Dedifferentiated amniotic fluid mesenchymal stem cell (primary cell): Measurements from ENCODE around the gene GGT5.
"Not testable (repeated sequence)": the region's sequence is repeated elsewhere in the genome, so short reads cannot be mapped to it uniquely, and the experiment has no call there.

Source experiments
- DNase-seq: peaks from one replicate; pipeline ENCODE4 v3.0.0-alpha.2; 2016; ENCODE audit errors: extremely low spot score

Gene GGT5

GRCh38 chr22:24182900-24183246 is 62.0 kb downstream of the GGT5 start:
- not testable (repeated sequence) for DNase-seq

GRCh38 chr22:24181996-24182899 is 62.6 kb downstream of the GGT5 start:
- DNase-seq = no peak

GRCh38 chr22:24181088-24181995 is 63.5 kb downstream of the GGT5 start, which contains the start of gene SUSD2:
Gene SUSD2, plus strand, starts transcription at chr22:24181487. Its CDS starts 33 bp downstream, at chr22:24181520.
- no peak for DNase-seq

- DNase-seq = no peak
These were observed 64.4 kb downstream of the GGT5 start for GRCh38 chr22:24180316-24181087.

- DNase-seq = no peak
These were observed 65.2 kb downstream of the GGT5 start for GRCh38 chr22:24179478-24180210.

GRCh38 chr22:24178502-24179440 is 66.1 kb downstream of the GGT5 start:
- DNase-seq = no peak

- DNase-seq = no peak
These were observed 66.9 kb downstream of the GGT5 start for GRCh38 chr22:24178021-24178431.

- DNase-seq = no peak
These were observed 67.4 kb downstream of the GGT5 start for GRCh38 chr22:24177456-24177855.

- no peak for DNase-seq
These were observed 67.8 kb downstream of the GGT5 start for GRCh38 chr22:24177045-24177444.

GRCh38 chr22:24176630-24177029 is 68.3 kb downstream of the GGT5 start:
- no peak for DNase-seq

- no peak for DNase-seq
These were observed 68.8 kb downstream of the GGT5 start for GRCh38 chr22:24176040-24176439.

- peak; percentile 71 for DNase-seq
These were observed 69.6 kb downstream of the GGT5 start for GRCh38 chr22:24175160-24175808.

- DNase-seq = no peak
These were observed 73.1 kb downstream of the GGT5 start for GRCh38 chr22:24171822-24172221.

- no peak for DNase-seq
These were observed 74.2 kb downstream of the GGT5 start for GRCh38 chr22:24170632-24171031.

- no peak for DNase-seq
These were observed 74.7 kb downstream of the GGT5 start for GRCh38 chr22:24170188-24170587.
